Measurements from ENCODE around the gene ACAA1. TPM values are rescaled to one million over a fixed set of nuclear protein-coding genes. Genes with fewer than 3 reads are reported as not detected.

Gene ACAA1
- total and polyA plus RNA-seq, 10 of the 15 experiments (the other 5 are each of a cell fraction or from before 2014, with no cell fraction given) = 5.7 to 85.4 (median 60.6) TPM

- TF ChIP-seq SMARCA5 (IDR thresholded peaks at IDR 0.05) (no peak), SUZ12 (IDR thresholded peaks at IDR 0.05; ENCODE audit: unreplicated experiment) (no peak), NRF1 (conservative IDR thresholded peaks at IDR 0.05; ENCODE audit: low read depth, low read length) (no peak)
- TF ChIP-seq, protein P1, sequence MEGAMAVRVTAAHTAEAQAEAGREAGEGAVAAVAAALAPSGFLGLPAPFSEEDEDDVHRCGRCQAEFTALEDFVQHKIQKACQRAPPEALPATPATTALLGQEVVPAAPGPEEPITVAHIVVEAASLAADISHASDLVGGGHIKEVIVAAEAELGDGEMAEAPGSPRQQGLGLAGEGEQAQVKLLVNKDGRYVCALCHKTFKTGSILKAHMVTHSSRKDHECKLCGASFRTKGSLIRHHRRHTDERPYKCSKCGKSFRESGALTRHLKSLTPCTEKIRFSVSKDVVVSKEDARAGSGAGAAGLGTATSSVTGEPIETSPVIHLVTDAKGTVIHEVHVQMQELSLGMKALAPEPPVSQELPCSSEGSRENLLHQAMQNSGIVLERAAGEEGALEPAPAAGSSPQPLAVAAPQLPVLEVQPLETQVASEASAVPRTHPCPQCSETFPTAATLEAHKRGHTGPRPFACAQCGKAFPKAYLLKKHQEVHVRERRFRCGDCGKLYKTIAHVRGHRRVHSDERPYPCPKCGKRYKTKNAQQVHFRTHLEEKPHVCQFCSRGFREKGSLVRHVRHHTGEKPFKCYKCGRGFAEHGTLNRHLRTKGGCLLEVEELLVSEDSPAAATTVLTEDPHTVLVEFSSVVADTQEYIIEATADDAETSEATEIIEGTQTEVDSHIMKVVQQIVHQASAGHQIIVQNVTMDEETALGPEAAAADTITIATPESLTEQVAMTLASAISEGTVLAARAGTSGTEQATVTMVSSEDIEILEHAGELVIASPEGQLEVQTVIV (IDR thresholded peaks at IDR 0.05; ENCODE audit: borderline replicate concordance, partially characterized antibody) = no peak
- TF ChIP-seq, protein P2, sequence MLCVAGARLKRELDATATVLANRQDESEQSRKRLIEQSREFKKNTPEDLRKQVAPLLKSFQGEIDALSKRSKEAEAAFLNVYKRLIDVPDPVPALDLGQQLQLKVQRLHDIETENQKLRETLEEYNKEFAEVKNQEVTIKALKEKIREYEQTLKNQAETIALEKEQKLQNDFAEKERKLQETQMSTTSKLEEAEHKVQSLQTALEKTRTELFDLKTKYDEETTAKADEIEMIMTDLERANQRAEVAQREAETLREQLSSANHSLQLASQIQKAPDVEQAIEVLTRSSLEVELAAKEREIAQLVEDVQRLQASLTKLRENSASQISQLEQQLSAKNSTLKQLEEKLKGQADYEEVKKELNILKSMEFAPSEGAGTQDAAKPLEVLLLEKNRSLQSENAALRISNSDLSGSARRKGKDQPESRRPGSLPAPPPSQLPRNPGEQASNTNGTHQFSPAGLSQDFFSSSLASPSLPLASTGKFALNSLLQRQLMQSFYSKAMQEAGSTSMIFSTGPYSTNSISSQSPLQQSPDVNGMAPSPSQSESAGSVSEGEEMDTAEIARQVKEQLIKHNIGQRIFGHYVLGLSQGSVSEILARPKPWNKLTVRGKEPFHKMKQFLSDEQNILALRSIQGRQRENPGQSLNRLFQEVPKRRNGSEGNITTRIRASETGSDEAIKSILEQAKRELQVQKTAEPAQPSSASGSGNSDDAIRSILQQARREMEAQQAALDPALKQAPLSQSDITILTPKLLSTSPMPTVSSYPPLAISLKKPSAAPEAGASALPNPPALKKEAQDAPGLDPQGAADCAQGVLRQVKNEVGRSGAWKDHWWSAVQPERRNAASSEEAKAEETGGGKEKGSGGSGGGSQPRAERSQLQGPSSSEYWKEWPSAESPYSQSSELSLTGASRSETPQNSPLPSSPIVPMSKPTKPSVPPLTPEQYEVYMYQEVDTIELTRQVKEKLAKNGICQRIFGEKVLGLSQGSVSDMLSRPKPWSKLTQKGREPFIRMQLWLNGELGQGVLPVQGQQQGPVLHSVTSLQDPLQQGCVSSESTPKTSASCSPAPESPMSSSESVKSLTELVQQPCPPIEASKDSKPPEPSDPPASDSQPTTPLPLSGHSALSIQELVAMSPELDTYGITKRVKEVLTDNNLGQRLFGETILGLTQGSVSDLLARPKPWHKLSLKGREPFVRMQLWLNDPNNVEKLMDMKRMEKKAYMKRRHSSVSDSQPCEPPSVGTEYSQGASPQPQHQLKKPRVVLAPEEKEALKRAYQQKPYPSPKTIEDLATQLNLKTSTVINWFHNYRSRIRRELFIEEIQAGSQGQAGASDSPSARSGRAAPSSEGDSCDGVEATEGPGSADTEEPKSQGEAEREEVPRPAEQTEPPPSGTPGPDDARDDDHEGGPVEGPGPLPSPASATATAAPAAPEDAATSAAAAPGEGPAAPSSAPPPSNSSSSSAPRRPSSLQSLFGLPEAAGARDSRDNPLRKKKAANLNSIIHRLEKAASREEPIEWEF (IDR thresholded peaks at IDR 0.05; ENCODE audit: insufficient replicate concordance, low read depth, low read length) = no peak
Observed at GRCh38 chr3:38146504-38146903, 9.6 kb upstream of the ACAA1 start (continued).

Data from GM12878 (cell line).